ENCODE results near the gene RBBP7. TPM values are rescaled to one million over a fixed set of nuclear protein-coding genes. Genes with fewer than 3 reads are reported as not detected.

The RBBP7 gene
- total RNA-seq, 1 experiment from 2014 or later, result 146 TPM

DNA sequence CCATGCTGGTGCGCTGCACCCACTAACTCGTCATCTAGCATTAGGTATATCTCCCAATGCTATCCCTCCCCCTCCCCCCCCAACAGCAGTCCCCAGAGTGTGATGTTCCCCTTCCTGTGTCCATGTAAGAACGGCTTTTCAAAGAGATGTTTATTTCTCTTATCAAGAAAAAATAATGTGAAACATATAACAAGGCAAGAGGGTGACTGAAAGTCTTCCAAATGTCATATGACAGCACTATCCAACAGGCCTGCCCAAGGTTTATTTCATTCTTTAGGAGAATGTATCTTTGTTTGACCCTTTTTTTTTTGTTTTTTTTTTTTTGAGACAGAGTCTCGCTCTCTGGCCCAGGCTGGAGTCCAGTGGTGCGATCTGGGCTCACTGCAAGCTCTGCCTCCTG is 46.4 kb upstream of the RBBP7 start:
- Histone ChIP-seq H3K36me3 (ENCODE audit: control insufficient read depth in 1 of 2, insufficient read depth in 2 of 2, low read length in 2 of 2) (no peaks in the 10 kb centered on the region), H3K9ac (ENCODE audit: low read length) (no peak overlapping the region), H3K27me3 (ENCODE audit: insufficient read depth, low read length) (no peaks in the 10 kb centered on the region), H3K4me2 (ENCODE audit: low read length) (no peak overlapping the region), H3K79me2 (ENCODE audit: insufficient read depth, low read length) (no peaks in the 10 kb centered on the region), H3K4me1 (ENCODE audit: control insufficient read depth in 1 of 2, insufficient read depth in 2 of 2, low read length in 2 of 2) (no peaks in the 10 kb centered on the region), H3K9me3 (ENCODE audit: control insufficient read depth in 1 of 2, insufficient read depth in 1 of 2, low read depth in 1 of 2, low read length in 2 of 2) (no peaks in the 10 kb centered on the region), H4K20me1 (ENCODE audit: insufficient read depth) (no peaks in the 10 kb centered on the region), H3K4me3 (replicated peaks in 1 of 2; ENCODE audit: low read depth in 1 of 2, low read length in 2 of 2) (no peak overlapping the region), H3K9me2 (ENCODE audit: insufficient read depth) (no peaks in the 10 kb centered on the region), H3K27ac (ENCODE audit: low read depth, low read length) (no peak overlapping the region), H2AFZ (ENCODE audit: low read depth, low read length, poor library complexity, severe bottlenecking) (no peak overlapping the region)
- RAD21 ChIA-PET (ENCODE audit: low non-redundant PET in 1 of 2, low total read pairs in 2 of 2, uncharacterized antibody in 2 of 2, unreplicated experiment in 2 of 2), result no interaction called here
- intact Hi-C loops (cut with micrococcal nuclease), result no loop called here
- POLR2A ChIA-PET, result no interaction called here
- no TSS peak for BruUV-seq (replicated peaks)
- ATAC-seq, result no peak
- no peak for DNase-seq (ENCODE audit: low read depth, low spot score)
- CTCF ChIA-PET, result no interaction called here
- TF ChIP-seq CEBPB (IDR thresholded peaks at IDR 0.05; ENCODE audit: low read depth) (no peak), ZNF274 (IDR thresholded peaks at IDR 0.05; ENCODE audit: low read depth, low read length) (no peak), SIN3A (IDR thresholded peaks at IDR 0.05; ENCODE audit: low read depth) (no peak), FOSL1 (IDR thresholded peaks at IDR 0.05; ENCODE audit: low read depth) (no peak), ZFX (IDR thresholded peaks at IDR 0.05) (no peak), POLR2AphosphoS5 (IDR thresholded peaks at IDR 0.05; ENCODE audit: low read depth, low read length) (no peak), EGR1 (IDR thresholded peaks at IDR 0.05; ENCODE audit: low read depth) (no peak)
- TF ChIP-seq, protein P1, sequence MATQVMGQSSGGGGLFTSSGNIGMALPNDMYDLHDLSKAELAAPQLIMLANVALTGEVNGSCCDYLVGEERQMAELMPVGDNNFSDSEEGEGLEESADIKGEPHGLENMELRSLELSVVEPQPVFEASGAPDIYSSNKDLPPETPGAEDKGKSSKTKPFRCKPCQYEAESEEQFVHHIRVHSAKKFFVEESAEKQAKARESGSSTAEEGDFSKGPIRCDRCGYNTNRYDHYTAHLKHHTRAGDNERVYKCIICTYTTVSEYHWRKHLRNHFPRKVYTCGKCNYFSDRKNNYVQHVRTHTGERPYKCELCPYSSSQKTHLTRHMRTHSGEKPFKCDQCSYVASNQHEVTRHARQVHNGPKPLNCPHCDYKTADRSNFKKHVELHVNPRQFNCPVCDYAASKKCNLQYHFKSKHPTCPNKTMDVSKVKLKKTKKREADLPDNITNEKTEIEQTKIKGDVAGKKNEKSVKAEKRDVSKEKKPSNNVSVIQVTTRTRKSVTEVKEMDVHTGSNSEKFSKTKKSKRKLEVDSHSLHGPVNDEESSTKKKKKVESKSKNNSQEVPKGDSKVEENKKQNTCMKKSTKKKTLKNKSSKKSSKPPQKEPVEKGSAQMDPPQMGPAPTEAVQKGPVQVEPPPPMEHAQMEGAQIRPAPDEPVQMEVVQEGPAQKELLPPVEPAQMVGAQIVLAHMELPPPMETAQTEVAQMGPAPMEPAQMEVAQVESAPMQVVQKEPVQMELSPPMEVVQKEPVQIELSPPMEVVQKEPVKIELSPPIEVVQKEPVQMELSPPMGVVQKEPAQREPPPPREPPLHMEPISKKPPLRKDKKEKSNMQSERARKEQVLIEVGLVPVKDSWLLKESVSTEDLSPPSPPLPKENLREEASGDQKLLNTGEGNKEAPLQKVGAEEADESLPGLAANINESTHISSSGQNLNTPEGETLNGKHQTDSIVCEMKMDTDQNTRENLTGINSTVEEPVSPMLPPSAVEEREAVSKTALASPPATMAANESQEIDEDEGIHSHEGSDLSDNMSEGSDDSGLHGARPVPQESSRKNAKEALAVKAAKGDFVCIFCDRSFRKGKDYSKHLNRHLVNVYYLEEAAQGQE (IDR thresholded peaks at IDR 0.05; ENCODE audit: low read depth), result no peak
- TF ChIP-seq, protein P2, sequence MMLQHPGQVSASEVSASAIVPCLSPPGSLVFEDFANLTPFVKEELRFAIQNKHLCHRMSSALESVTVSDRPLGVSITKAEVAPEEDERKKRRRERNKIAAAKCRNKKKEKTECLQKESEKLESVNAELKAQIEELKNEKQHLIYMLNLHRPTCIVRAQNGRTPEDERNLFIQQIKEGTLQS (IDR thresholded peaks at IDR 0.05), result no peak
- TF ChIP-seq, protein P3, sequence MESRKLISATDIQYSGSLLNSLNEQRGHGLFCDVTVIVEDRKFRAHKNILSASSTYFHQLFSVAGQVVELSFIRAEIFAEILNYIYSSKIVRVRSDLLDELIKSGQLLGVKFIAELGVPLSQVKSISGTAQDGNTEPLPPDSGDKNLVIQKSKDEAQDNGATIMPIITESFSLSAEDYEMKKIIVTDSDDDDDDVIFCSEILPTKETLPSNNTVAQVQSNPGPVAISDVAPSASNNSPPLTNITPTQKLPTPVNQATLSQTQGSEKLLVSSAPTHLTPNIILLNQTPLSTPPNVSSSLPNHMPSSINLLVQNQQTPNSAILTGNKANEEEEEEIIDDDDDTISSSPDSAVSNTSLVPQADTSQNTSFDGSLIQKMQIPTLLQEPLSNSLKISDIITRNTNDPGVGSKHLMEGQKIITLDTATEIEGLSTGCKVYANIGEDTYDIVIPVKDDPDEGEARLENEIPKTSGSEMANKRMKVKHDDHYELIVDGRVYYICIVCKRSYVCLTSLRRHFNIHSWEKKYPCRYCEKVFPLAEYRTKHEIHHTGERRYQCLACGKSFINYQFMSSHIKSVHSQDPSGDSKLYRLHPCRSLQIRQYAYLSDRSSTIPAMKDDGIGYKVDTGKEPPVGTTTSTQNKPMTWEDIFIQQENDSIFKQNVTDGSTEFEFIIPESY (IDR thresholded peaks at IDR 0.05; ENCODE audit: extremely low read depth, insufficient replicate concordance, low read length), result no peak

Measured in HCT116 (cell line).